Thyroid gland (tissue), 4 donors: ENCODE measurements around the gene RIC8B. TPM values are rescaled to one million over a fixed set of nuclear protein-coding genes. Genes with fewer than 3 reads are reported as not detected.

Source experiments
- DNase-seq, 2 donors: peaks; one replicate each; pipeline ENCODE4 v3.0.0-alpha.2; 2019
- H3K27ac ChIP-seq, 3 donors: fragments of 200-600 bp; sonication (generic); 1 replicate in 2 of 3; 2 replicates in 1 of 3; pipeline ENCODE4 v1.5.1; 2016 to 2019; ENCODE audit warnings: mild to moderate bottlenecking in 1 of 3, moderate library complexity in 1 of 3
- H3K27me3 ChIP-seq: fragments of 200-600 bp; sonication (generic); one replicate; pipeline ENCODE4 v1.5.1; 2019
- H3K36me3 ChIP-seq, 2 donors: fragments of 200-600 bp; sonication (generic); one replicate each; pipeline ENCODE4 v1.5.1; 2016 to 2019
- H3K4me1 ChIP-seq, 2 donors: fragments of 200-600 bp; sonication (generic); one replicate each; pipeline ENCODE4 v1.5.1; 2017 to 2019
- H3K4me3 ChIP-seq, 3 donors: fragments of 200-600 bp; sonication (generic); replicated peaks in 1 of 3; 1 replicate in 2 of 3; 2 replicates in 1 of 3; pipeline ENCODE4 v1.5.1; 2016; ENCODE audit warnings: mild to moderate bottlenecking in 1 of 3
- H3K9me3 ChIP-seq: fragments of 200-600 bp; sonication (generic); one replicate; pipeline ENCODE4 v1.5.1; 2017
- POLR2A ChIP-seq, 2 donors: fragments of 450-650 bp; IDR thresholded peaks; one replicate each; pipeline ENCODE4 v1.6.1; 2017; ENCODE audit warnings: antibody characterized with exemption in 2 of 2, mild to moderate bottlenecking in 2 of 2, moderate library complexity in 1 of 2
- WGBS, 2 donors: methylation state at CpG; one replicate each; pipeline ENCODE4 v1.1.5; 2017; 5-methylcytosine and 5-hydroxymethylcytosine counted together
- intact Hi-C: fragments of 100-400 bp; cut with DNase I; formaldehyde crosslinking; loops from one replicate; pipeline ENCODE4 v1.15.1; 2023
- total RNA-seq, 4 donors: library from RNA; depleted of rRNA; stranded (reverse); fragments of >200 nt; gene quantifications; one replicate each; pipeline ENCODE4 v1.2.3, GENCODE V29; 2016
- TF ChIP-seq, protein P1 (sequence below), 6 experiments: fragments of 200-600 bp in 3 of 6; fragments of 450-650 bp in 3 of 6; sonication (generic) in 3 of 6; IDR thresholded peaks; one replicate each; pipeline ENCODE4 v1.5.1; 2016 to 2019; ENCODE audit warnings: antibody characterized with exemption in 6 of 6, mild to moderate bottlenecking in 2 of 6, inconsistent platforms in 1 of 6, moderate library complexity in 1 of 6

RIC8B gene
- total RNA-seq, 4 donors from 2014 or later, result 32.5 to 49.8 (median 41.6) TPM

DNA sequence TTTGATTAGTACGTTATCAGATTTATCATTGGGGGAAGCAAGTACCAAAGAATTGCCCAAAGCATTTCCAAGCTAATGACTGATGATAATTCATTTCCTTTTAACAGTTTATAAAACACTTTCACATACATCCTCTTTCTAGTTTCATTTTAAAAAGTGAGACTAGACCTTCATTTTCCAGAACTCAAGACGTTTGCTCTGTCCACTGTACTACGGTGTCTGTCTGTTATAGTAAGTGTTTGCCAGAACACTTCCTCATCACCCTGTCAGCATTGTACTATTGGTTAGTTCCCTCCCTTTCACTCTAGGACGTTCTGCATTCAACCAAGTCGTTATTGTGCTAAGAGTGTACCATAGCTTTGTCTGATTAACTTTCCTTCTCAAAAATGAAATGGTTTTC lies 99.5 kb downstream of the RIC8B start:
- no peak for DNase-seq
- WGBS, 2 donors, result 83% methylated on average over 5 of the region's 5 CpGs
- intact Hi-C loops, result no loop called here
- H3K27me3 ChIP-seq, result no peaks in the 10 kb centered on the region
- H3K4me3 ChIP-seq, result no peak overlapping the region
- no peak overlapping the region for H3K27ac ChIP-seq
- H3K4me1 ChIP-seq, result peaks cover 16 to 26% of the 10 kb centered on the region in 2 donors
- no peaks in the 10 kb centered on the region for H3K9me3 ChIP-seq
- TF ChIP-seq, protein P1, sequence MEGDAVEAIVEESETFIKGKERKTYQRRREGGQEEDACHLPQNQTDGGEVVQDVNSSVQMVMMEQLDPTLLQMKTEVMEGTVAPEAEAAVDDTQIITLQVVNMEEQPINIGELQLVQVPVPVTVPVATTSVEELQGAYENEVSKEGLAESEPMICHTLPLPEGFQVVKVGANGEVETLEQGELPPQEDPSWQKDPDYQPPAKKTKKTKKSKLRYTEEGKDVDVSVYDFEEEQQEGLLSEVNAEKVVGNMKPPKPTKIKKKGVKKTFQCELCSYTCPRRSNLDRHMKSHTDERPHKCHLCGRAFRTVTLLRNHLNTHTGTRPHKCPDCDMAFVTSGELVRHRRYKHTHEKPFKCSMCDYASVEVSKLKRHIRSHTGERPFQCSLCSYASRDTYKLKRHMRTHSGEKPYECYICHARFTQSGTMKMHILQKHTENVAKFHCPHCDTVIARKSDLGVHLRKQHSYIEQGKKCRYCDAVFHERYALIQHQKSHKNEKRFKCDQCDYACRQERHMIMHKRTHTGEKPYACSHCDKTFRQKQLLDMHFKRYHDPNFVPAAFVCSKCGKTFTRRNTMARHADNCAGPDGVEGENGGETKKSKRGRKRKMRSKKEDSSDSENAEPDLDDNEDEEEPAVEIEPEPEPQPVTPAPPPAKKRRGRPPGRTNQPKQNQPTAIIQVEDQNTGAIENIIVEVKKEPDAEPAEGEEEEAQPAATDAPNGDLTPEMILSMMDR (IDR thresholded peaks at IDR 0.05), result no peak
- TF ChIP-seq POLR2A (IDR thresholded peaks at IDR 0.05), result no peak
- H3K36me3 ChIP-seq, result peaks cover 0 to 5% of the 10 kb centered on the region in 2 donors

DNA sequence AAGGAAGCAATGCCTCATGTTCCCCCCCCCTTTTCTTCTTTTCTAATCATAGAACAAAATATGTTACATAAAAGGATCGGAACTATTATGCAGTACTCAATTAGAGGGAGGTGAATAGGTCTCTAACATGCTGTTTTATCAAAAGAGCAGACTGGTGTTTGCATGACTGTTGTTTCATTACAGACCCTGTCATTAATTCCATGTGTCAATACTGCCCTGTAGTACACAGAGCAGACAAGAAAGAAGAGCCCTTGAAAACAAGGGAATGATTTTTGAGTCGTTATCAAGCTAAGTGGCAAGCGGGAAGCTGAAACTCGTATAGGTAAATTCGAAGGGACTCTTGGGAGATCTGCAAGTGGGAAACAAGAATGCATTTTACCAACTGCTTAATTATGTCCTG lies 104.3 kb downstream of the RIC8B start:
- peaks cover 0 to 4% of the 10 kb centered on the region in 2 donors for H3K36me3 ChIP-seq

DNA sequence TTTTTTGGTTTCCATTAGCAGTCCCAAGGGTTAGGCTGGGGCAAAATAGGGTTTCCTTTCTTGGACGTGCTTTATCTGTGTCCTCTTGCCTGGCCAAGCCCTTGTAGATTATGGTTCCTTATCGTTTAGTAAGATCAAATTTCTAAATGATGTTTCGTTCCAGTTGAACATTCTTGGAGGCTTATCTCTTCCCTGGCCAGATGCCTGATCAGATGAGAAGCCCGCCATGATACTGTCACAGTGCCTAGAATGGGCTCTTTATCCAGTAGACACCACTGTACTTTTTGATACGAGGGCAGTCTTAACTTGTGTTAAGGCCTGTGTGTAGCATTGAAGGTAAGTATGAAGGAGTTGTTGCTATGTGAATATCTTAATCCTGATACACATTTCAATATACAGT lies 105.1 kb downstream of the RIC8B start:
- intact Hi-C loops, result no loop called here
- Histone ChIP-seq H3K36me3 (peaks cover 0 to 4% of the 10 kb centered on the region in 2 donors), H3K4me1 (peaks cover 6 to 17% of the 10 kb centered on the region in 2 donors), H3K9me3 (no peaks in the 10 kb centered on the region), H3K27ac (no peak overlapping the region), H3K27me3 (no peaks in the 10 kb centered on the region), H3K4me3 (no peak overlapping the region)
- WGBS, 2 donors, result 87 to 89% methylated on average over 5 of the region's 5 CpGs
- no peak for DNase-seq
- TF ChIP-seq, protein P1 (IDR thresholded peaks at IDR 0.05), result no peak
- no peak for TF ChIP-seq POLR2A (IDR thresholded peaks at IDR 0.05)

More for the DNA sequence above, 104.3 kb downstream of the RIC8B start:
- Histone ChIP-seq H3K27me3 (no peaks in the 10 kb centered on the region), H3K4me3 (no peak overlapping the region), H3K9me3 (no peaks in the 10 kb centered on the region), H3K27ac (no peak overlapping the region), H3K4me1 (peaks cover 6 to 17% of the 10 kb centered on the region in 2 donors)
- no peak for DNase-seq
- WGBS, 2 donors, result 55 to 62% methylated on average over 5 of the region's 5 CpGs
- intact Hi-C loops, result no loop called here
- TF ChIP-seq POLR2A (IDR thresholded peaks at IDR 0.05), result no peak
- TF ChIP-seq, protein P1 (IDR thresholded peaks at IDR 0.05), result no peak

DNA sequence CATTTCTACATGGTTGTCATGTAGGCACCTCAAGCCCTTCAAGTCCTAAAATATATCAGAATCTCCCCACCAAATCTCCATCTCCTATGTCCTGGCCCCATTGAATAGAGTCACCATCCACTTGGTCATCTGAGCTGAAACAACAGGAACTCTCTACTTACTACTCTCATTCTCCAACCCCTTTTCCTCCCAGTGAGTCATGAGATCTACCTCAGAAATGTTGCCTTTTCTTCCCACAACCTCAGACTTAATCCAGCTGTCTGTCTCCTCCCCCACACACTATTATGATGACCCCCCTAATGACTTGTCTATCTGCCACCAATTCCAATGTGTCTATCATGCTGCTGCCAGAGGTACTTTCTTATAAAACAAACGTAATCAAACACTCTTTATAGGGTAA lies 108.9 kb downstream of the RIC8B start:
- Histone ChIP-seq H3K27ac (no peak overlapping the region), H3K36me3 (peaks cover 14 to 23% of the 10 kb centered on the region in 2 donors), H3K27me3 (no peaks in the 10 kb centered on the region), H3K4me1 (peaks cover 6 to 9% of the 10 kb centered on the region in 2 donors), H3K9me3 (no peaks in the 10 kb centered on the region), H3K4me3 (no peak overlapping the region)
- intact Hi-C loops, result no loop called here
- WGBS, 2 donors, result 94 to 98% methylated on average over 1 of the region's 1 CpG
- no peak for TF ChIP-seq POLR2A (IDR thresholded peaks at IDR 0.05)
- DNase-seq, result no peak

DNA sequence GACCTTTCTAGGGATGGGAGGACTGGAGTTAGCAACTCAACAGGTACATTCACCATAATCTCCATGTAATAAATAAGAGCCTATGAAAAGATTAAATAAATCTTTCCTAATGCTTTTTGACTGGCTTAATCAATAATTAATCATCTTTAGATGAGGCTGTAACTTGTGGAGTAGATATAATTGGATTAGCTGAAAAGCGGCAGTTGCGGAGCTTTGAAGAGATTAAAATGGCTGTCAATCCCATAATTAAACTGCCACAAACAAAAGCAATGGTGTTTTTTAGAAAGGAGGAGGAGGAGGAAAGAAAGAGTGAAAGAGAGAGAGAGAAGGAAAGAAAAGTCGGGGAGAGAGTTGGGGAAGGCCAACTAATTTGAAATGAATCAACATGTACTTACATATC lies 110.5 kb downstream of the RIC8B start:
- H3K9me3 ChIP-seq, result no peaks in the 10 kb centered on the region

More for the DNA sequence above, 110.5 kb downstream of the RIC8B start:
- DNase-seq, result no peak
- H3K27ac ChIP-seq, result no peak overlapping the region
- peaks cover 14 to 23% of the 10 kb centered on the region in 2 donors for H3K36me3 ChIP-seq
- 94 to 96% methylated on average over 3 of the region's 3 CpGs for WGBS, 2 donors
- H3K27me3 ChIP-seq, result no peaks in the 10 kb centered on the region
- intact Hi-C loops, result no loop called here
- TF ChIP-seq, protein P1 (IDR thresholded peaks at IDR 0.05), result no peak
- no peak for TF ChIP-seq POLR2A (IDR thresholded peaks at IDR 0.05)
- H3K4me1 ChIP-seq, result no peaks in the 10 kb centered on the region
- no peak overlapping the region for H3K4me3 ChIP-seq
